GM12875 (cell line): ENCODE data around the gene TECPR1.

Experiments
- H3K4me3 ChIP-seq: one replicate; pipeline ENCODE4 v1.5.1; 2011; ENCODE audit warnings: low read depth, low read length, control low read depth
- TF ChIP-seq, protein P1 (sequence below): IDR thresholded peaks from 2 replicates; pipeline ENCODE4 v1.5.1; 2011; ENCODE audit warnings: low read depth, mild to moderate bottlenecking, control low read depth, inconsistent platforms, low read length, moderate library complexity, borderline replicate concordance; ENCODE audit not compliant: insufficient read depth

The TECPR1 gene

DNA sequence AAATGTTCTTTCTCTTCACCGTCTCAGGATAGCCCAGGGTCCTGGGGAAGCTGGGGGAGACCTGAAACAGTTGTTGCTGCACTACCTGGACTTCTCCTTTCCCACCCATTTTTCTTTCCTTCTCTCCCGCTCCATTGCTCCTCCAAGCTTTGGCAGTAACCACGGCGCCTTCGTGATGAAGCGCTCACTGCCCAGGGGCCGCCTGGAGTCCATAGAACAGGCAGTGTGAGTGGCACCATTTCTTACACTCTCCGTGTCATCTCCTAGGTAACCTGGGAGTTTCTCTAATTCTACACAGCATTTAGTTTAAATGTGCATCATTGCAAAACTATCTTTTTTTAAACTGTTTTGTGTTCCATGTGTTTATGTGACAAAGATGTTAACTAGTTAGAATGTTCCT is 81.1 kb downstream of the TECPR1 start:
- H3K4me3 ChIP-seq = no peak overlapping the region
- TF ChIP-seq, protein P1, sequence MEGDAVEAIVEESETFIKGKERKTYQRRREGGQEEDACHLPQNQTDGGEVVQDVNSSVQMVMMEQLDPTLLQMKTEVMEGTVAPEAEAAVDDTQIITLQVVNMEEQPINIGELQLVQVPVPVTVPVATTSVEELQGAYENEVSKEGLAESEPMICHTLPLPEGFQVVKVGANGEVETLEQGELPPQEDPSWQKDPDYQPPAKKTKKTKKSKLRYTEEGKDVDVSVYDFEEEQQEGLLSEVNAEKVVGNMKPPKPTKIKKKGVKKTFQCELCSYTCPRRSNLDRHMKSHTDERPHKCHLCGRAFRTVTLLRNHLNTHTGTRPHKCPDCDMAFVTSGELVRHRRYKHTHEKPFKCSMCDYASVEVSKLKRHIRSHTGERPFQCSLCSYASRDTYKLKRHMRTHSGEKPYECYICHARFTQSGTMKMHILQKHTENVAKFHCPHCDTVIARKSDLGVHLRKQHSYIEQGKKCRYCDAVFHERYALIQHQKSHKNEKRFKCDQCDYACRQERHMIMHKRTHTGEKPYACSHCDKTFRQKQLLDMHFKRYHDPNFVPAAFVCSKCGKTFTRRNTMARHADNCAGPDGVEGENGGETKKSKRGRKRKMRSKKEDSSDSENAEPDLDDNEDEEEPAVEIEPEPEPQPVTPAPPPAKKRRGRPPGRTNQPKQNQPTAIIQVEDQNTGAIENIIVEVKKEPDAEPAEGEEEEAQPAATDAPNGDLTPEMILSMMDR = no peak

DNA sequence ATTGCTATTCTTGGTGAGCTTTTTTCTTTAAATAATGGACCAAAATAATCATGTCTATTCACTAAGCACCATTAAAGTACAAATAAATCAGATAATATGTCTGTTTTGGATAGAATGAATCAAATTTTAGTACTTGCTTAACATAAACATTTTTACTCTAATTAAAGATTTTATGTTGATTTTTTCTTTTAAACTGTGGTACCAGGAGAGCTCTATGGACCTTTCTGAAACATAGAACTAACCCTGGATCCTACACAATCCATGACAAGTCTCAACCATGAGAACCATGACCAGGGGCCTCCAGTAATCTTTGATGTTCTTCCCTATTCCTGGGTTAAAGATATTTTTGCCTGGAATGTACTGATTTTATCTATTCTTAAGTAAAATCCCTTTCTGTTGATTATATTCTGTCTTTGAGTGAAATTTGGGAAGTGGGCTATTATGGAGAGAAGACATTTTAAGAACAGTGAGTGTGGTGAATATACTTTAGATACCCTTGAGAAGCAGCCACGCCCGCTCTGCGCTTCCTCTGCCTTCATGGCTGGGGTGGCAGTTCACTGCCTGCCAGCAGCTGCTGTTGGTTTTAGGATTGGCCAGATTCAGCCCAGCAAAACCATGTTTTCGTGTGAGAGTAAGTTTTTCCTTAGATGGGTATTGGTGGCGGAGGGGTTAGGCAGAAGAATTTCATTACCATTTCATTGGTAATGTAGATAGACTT is 83.0 kb downstream of the TECPR1 start:
- TF ChIP-seq, protein P1 = no peak
- H3K4me3 ChIP-seq = no peak overlapping the region

DNA sequence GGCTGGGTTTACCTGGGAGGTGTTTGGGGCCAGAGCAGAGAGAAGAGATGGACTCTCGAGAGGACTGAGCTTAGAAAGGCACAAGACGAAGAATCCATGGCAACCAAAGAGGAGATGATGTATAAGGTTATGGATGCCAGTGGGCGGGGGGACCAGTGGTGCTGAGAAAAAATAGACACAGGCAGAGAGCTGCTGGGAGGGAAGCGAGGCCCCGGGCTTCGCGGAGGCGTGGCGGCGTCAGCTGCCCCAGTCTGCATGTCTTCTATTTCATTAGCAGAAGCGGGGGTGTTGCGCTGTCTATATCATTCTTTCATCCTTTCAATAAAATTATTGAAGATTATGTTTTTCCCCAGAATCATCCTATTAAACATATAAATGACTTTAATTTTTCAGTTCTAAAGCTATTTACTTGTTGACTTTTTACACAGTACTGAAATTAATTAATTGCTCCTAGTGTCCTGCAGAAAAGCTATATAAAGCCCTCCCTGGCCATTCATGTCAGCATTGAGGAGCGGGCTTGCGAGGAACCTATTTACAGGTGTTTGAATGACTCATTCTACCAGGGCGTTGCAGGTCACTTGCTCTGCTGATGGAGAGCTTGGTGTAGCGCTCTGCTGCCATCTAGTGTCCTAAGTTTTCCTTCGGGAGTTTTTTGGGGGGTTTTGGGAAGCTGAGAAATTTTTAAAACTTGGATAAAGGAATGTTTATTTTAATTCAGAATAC is 83.7 kb downstream of the TECPR1 start:
- TF ChIP-seq, protein P1 = peak; percentile 23; the same call in 1 of the 2 replicates

DNA sequence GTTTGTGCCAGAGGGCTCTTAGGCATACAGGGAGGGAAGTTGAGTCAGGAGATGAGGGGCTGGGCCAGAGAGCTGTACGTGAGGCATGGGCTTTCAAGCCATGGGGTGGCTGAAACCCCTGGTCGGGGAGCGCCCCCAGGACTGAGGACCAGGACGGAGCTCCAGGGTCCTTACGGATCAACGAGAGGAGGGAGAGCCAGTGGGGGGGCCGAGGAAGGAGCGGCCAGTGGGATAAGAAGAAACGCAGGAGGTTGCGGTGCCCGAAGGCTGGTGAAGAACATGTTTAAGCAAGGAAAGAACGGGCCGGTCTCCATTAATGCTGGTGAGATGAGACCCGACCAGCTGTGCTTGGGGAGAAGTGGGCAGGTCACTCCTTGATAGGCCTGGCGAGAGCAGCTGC is 84.4 kb downstream of the TECPR1 start:
- TF ChIP-seq, protein P1 = no peak
- H3K4me3 ChIP-seq = no peak overlapping the region

More for the DNA sequence above, 83.7 kb downstream of the TECPR1 start:
- no peak overlapping the region for H3K4me3 ChIP-seq

DNA sequence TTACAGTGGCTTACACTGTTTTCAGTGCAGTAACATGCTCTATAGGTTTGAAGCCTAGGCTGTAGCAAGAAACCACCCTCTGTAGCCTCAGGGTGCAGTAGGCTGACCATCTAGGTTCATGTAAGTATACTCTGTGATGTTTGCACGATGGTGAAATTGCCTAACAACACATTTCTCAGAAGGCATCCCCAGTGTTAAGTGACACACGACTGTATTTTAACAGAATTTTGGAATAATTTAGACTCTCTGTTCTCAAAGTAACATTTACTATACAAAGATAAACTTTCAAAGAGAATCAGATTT is 85.4 kb downstream of the TECPR1 start:
- no peak overlapping the region for H3K4me3 ChIP-seq
- TF ChIP-seq, protein P1 = no peak

DNA sequence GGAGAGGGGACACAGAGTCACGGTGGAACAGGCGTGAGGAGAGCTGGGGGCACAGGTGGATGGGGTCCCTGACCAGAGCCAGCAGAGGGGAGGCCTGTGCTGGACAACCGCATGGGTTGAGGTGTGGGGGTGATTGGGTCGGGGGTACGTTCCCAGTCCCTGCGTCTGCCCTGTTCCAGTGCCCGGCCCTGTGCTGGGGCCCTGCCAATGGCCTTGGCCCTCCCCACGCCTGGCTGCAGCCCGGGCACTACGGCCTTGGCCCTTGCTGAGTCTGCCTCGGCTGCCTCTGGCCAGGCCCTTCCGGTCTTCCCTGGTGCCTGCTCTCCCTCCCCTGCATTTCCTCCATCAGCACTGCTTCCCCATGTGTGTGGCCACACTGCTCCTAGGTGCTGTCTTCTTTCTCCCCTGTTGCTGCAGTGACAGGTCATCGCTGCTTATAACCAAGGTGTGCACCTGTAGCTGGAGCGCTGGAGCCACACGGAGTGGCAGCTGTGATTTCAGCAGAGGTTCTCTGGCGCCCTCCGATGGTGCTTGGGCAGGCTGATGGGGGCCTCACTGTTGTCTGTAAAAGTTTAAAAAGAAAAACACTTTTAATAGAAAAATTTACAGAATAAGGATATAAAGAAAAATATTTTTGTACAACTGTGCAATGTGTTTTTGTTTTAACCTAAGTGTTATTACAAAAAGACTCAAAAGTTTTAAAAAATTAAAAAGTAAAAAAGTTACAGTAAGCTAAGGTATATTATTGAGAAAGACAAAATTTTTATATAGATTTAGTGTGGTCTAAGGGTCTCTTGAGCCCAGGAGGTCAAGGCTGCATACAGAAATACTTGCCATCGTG is 86.0 kb downstream of the TECPR1 start:
- TF ChIP-seq, protein P1 = peak; percentile 73
- no peak overlapping the region for H3K4me3 ChIP-seq
